Stimulated activated effector memory CD8-positive, alpha-beta T cell treated with anti-CD3 and anti-CD28 coated beads, Interleukin-12 subunit alpha, Interleukin-12 subunit beta, amount 100 ng/mL, for 72 hours (primary cell): ENCODE results near the gene CEMIP.

Experiments used
- ATAC-seq: fragments of 150-1000 bp; cut with Tn5 transposase; 2 replicates; pipeline ENCODE4 v1.10.0; 2021
- DNase-seq, 2 donors: peaks; one replicate each; pipeline ENCODE4 v3.0.0; 2021 to 2022; ENCODE audit warnings: low spot score in 2 of 2
- H3K27ac Mint-ChIP-seq: one replicate; pipeline ENCODE4 v1.8.0; 2022; ENCODE audit warnings: mild to moderate bottlenecking, mixed read lengths
- H3K36me3 Mint-ChIP-seq: one replicate; pipeline ENCODE4 v1.8.0; 2022; ENCODE audit warnings: mild to moderate bottlenecking, mixed read lengths
- H3K4me1 Mint-ChIP-seq: one replicate; pipeline ENCODE4 v1.8.0; 2022; ENCODE audit warnings: mixed read lengths
- H3K4me3 Mint-ChIP-seq: one replicate; pipeline ENCODE4 v1.8.0; 2022; ENCODE audit warnings: mild to moderate bottlenecking, mixed read lengths
- H3K9me3 Mint-ChIP-seq: one replicate; pipeline ENCODE4 v1.8.0; 2022; ENCODE audit warnings: mixed read lengths

CEMIP gene

DNA sequence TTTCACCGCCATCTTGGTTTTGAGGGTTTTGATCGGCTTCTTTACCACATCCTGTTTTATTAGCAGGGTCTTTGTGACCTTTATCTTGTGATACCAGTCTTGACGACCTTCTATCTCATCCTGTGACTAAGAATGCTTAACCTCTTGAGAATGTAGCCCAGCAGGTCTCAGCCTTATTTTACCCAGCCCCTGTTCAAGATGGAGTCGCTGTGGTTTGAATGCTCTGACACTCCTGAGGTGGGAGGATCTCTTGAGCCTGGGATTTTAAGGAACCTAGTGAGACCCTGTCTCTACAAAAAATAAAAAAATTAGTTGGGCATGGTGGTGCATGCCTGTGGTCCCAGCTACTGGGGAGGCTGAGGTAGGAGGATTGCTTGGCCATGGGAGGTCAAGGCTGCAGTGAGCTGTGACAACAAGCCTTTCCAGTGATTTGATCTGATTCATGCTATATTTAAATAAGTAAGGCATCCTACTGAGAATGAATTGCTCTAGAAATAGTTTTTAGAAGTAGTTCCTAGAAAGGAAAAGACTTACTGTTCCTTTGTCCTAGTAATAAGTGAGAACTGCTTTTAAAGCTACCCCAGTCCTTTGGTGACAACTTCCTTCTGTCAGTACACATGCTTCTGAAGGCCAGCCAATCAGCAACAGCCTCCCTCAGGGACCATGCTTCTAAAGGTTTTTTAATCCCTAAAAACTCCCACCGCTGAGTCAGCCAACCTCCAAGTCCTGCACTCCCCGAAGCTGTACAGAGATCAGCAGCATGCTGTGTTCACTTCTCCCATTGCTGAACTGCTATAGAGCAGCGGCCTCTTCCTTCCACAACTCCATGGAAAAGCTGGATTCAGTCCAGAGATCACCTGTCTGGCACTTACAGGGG, 9.1 kb upstream of the CEMIP start:
- DNase-seq (no peak), ATAC-seq (no peak)
- Mint-ChIP-seq H3K9me3 (no peaks in the 10 kb centered on the region), H3K36me3 (no peaks in the 10 kb centered on the region), H3K27ac (no peak overlapping the region), H3K4me1 (peaks cover 7% of the 10 kb centered on the region), H3K4me3 (no peak overlapping the region)

DNA sequence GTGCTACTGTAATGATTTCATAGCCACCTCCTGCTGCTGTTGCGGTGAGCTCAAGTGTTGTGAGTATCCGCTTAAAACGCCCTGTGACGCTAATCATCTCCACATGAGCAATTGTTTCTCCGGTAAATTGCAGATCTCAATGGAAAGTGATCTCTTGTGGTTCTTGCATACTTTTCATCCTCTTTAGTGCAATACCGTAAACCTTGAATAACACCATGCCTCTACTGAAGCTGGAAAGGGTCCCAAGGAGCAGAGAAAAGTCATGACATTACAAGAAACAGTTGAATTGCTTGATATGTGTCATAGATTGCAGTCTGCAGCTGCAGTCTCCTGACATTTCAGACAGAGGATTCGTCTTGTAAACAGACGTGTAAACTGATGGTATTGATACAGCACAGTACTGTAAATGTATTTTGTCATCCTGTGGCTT, 6.0 kb upstream of the CEMIP start:
- Mint-ChIP-seq H3K4me1 (peaks cover 7% of the 10 kb centered on the region), H3K9me3 (no peaks in the 10 kb centered on the region), H3K4me3 (no peak overlapping the region), H3K36me3 (no peaks in the 10 kb centered on the region), H3K27ac (no peak overlapping the region)
- DNase-seq (no peak), ATAC-seq (no peak)

DNA sequence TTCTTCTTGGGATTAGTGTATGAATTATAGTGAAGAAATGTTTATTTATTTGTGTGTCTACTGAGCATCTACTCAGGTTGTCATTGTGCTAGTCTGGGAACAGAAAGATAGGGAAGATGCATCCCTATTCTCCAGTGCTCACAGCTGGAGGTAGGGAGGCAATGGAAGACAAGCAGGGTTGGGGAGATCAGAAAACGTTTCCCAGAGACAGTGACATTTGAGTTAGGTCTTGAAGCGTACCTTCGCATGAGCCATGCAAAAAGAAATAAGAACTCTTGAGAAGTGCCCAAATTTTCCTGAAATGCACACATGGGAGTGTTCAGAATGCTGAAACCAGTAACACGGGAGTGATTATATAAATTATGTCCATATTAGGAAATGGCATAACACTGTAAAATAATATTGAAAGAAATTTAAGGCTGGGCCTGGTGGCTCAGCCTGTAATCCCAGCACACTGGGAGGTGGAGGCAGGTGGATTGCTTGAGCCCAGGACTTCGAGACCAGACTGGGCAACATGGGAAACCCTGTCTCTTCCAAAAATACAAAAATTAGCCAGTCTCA, 5.3 kb upstream of the CEMIP start:
- H3K9me3 Mint-ChIP-seq: no peaks in the 10 kb centered on the region
- ATAC-seq (no peak), DNase-seq (no peak)
- H3K36me3 Mint-ChIP-seq: no peaks in the 10 kb centered on the region
- no peak overlapping the region for H3K27ac Mint-ChIP-seq
- no peak overlapping the region for H3K4me3 Mint-ChIP-seq
- peaks cover 7% of the 10 kb centered on the region for H3K4me1 Mint-ChIP-seq

DNA sequence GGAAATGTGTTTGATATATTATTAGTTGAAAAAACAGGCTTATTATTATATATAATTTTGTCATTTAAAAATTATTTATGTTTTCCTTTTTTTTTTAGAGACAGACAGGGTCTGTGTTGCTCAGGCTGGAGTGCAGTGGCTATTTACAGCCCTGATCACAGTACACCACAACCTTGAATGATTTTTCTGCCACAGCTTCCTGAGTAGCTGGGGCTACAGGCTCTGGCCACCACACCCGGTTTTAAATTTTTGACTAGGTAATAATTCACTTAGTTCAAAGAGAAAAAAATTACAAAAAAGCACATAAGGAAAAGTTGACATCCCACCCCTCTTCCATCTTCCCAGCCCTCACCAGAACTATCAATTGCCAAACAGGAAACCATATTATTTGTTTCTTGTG, 4.7 kb upstream of the CEMIP start:
- Mint-ChIP-seq H3K4me3 (no peak overlapping the region), H3K27ac (no peak overlapping the region), H3K36me3 (no peaks in the 10 kb centered on the region), H3K9me3 (no peaks in the 10 kb centered on the region), H3K4me1 (peaks cover 5% of the 10 kb centered on the region)
- DNase-seq: no peak
- ATAC-seq: no peak

DNA sequence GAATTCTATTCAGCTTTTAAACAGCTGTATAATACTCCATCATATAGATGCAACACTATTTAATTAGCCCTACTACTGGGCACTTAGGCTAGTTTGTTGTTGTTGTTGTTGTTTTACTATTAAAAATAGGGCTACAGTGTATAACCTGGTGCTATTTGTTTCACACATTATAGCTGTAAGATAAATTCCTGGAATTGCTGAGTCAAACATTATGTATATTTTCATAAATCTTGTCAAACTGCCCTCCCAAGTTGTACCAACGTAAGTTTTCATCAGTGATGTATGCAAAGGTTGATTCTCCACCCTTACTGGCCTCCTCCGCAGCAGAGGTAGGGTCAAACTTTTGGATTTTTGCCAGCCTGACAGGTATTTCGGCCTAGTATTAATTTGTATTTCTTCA, 3.8 kb upstream of the CEMIP start:
- Mint-ChIP-seq H3K4me1 (peaks cover 9% of the 10 kb centered on the region), H3K27ac (no peak overlapping the region)

DNA sequence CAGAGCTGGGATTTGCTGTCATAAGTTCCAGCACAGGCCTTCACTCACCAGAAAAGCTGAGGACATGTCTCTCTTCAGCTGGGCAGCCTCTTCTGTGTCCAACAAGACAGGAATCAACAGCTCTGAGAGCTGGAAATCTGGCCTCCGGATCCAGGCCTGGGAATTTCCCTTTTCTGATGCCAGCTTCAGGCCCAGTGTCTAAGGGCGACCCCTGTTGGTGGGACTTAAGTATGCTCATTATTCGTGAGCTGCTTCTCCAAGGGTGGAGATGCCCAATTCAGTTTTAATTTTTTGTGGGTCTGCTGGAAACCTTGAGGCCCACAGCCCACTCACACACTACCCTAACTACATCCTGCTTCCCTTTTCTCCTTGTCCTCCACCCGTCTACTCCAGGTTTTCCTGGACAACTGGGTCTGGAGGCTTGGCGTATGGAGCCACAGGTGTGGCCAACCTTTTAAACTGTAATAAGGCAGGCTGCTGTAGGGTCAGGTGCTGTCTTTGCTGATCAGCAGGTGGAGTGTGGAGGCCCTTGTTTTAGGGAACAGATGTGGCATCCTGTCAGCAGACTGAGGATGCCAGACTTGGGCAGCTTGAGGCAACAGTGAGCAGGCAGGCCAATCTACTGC, 2.6 kb upstream of the CEMIP start:
- H3K4me3 Mint-ChIP-seq: no peak overlapping the region
- H3K36me3 Mint-ChIP-seq: no peaks in the 10 kb centered on the region
- no peak overlapping the region for H3K27ac Mint-ChIP-seq
- DNase-seq: peak; percentile 53 to 80
- peaks cover 9% of the 10 kb centered on the region for H3K4me1 Mint-ChIP-seq
- ATAC-seq: peak; percentile 35
- no peaks in the 10 kb centered on the region for H3K9me3 Mint-ChIP-seq

More for the DNA sequence above, 3.8 kb upstream of the CEMIP start:
- Mint-ChIP-seq H3K36me3 (no peaks in the 10 kb centered on the region), H3K9me3 (no peaks in the 10 kb centered on the region), H3K4me3 (no peak overlapping the region)
- no peak for ATAC-seq
- DNase-seq: no peak

DNA sequence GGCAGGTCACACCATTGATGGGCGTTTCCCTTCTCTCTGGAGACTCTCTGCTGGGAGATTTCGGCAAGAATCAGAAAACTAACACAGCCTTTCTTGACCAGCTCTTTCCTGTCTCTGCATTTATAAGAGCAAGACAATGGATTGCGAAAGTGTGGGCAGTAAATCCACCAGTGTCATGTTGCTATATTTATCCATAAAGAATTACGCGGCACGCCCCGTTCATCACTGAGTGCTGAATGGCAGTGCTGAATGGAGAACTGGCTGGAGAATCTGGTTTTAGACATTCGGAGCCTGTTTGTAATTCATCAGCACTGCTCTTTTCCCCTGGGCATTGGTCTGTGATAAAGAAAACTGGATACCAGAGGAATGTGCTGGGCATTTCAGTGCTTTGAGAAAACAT, 2.0 kb upstream of the CEMIP start:
- no peak for ATAC-seq
- Mint-ChIP-seq H3K4me3 (no peak overlapping the region), H3K9me3 (no peaks in the 10 kb centered on the region), H3K27ac (no peak overlapping the region), H3K4me1 (peaks cover 9% of the 10 kb centered on the region), H3K36me3 (no peaks in the 10 kb centered on the region)
- no peak for DNase-seq

DNA sequence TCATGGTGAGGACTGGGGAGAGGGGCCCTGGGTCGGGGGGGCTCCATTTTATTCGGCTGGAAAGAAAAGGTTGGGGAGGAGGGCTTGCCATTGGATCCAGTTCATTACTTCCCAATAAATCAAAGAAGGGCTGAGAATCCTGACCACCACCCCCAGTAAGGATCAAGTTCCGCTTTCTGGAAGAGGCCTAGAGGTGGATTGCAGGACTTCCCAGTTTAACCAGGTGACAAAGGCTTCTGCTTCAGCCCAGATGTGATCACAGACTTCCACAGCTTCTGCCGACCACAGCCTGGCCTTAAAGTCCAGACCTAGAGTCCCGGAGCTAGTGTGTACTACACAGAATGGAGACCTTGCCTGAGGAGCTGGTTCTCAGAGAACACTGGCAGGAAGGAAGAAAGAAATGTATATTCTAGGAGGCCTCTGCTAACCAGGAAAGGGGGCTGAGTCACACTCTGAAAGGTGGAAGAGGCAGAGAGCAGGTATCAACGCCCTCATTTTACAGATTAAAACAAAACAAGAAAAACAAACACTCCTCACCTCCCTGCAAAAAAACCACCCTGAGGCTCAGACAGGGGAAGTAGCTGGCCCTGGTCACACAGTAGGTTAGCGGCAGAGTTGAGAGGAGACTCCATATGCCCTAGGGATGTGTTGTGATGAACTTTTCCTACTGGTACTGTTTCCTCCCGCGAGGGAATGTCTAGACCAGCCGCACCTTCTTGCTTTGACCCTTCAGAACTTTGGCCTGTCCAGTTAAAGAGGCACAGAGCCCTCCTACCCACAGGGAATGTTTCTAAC, 1.1 kb upstream of the CEMIP start:
- no peak for DNase-seq
- Mint-ChIP-seq H3K4me3 (no peak overlapping the region), H3K9me3 (no peaks in the 10 kb centered on the region), H3K36me3 (no peaks in the 10 kb centered on the region), H3K4me1 (peaks cover 9% of the 10 kb centered on the region), H3K27ac (no peak overlapping the region)
- ATAC-seq: no peak

DNA sequence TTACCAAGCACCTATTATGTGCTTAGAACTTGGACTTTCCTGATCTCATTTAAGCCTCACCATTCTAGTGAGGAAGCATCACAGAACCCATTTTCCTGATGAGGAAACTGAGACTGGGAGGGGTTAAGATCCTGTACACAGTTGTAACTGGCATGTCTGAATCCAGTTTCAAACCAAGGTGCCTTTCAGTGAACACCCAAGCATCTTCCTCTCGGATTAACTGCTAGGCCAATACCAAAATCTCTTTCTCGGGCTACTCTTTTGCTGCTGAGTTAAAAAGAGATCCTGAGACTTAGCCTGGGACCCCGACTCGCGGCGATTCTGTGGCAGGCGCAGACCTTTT, 578 bp upstream of the CEMIP start:
- Mint-ChIP-seq H3K4me1 (peaks cover 9% of the 10 kb centered on the region), H3K27ac (no peak overlapping the region), H3K9me3 (no peaks in the 10 kb centered on the region), H3K36me3 (no peaks in the 10 kb centered on the region), H3K4me3 (no peak overlapping the region)
- no peak for DNase-seq
- ATAC-seq: no peak

DNA sequence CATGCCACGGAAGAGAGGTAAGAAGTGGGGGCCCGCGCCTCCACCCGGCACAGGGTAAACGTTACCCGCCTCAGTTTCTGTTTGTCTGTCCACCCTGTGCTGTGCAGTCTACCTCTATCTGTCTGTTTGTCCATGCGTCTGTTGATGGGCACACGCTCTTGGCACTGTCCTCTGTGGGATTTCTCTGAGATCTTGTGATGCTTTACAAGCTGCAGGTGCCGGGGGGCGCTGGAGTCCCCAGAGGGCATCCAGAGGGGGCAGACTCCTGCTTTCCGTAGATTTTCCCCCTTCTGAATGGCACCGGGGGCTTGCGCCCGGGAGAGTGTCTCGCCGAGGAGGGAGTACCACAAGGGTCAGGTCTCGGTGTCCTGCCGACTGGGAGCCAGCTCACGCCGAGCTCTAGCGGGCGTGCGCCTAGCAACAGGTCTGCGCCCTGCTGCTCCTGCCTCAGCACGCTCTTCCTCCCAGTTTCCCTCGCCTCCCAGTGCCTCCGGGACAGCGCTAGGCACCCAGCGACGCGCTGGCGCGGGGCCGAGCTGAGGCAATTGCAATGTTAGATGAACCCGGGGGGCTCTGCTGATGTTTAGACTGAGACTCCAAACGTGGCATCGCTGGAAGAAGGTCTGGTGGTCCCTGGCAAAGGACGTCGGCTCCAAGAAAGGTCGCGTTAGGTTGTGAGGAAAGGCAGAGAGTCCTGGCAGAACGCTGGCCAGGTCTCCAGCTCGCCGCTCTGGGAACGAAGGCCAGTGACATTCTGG, 667 bp downstream of the CEMIP start:
- no peaks in the 10 kb centered on the region for H3K9me3 Mint-ChIP-seq
- peak in 1 of 2 donors; percentile 51 for DNase-seq
- H3K4me3 Mint-ChIP-seq: peak overlapping the region; percentile 46
- H3K36me3 Mint-ChIP-seq: no peaks in the 10 kb centered on the region
- H3K27ac Mint-ChIP-seq: no peak overlapping the region
- peaks cover 9% of the 10 kb centered on the region for H3K4me1 Mint-ChIP-seq
- no peak for ATAC-seq

DNA sequence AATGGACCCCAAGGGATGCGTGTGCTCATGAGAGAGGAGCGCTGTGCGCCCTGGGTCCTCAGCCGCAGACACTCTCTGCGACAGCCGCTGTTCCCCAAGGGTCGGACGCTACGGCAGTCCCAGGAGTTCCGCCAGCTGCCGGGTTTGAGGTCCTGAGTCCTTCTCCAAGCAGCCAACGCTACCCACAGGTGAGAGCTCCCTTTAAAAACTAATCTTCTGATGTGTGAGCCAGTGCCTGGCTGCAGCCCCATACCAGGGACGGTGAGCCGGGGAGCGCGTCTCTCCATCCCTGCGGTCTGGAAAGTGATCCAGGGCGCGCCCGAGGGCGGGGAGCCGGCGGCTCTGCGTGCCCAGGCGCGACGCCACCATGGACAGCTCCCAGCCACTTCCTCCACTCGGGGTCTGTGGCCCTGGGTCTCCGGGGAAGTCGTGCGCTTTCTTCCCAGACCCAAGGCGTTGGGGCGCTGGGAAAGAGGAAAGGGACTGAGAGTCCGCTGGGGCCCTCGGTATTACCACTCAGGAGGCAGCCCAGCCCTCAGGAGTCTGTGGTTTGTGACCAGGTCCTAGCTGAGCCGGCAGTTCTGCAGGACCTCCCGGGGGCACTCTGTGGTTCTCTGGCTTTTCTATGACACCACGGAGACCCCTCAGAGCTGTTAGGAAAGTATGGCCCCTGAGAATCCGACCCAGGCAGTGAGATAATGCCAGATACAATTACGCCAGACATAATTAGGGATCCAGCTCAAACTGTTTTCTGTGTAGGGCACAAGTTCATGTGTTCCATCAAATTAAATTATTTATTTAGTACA, 1.4 kb downstream of the CEMIP start:
- H3K9me3 Mint-ChIP-seq: no peaks in the 10 kb centered on the region
- ATAC-seq (no peak), DNase-seq (peak in 1 of 2 donors; percentile 51)
- peak overlapping the region; percentile 46 for H3K4me3 Mint-ChIP-seq
- peaks cover 9% of the 10 kb centered on the region for H3K4me1 Mint-ChIP-seq
- H3K36me3 Mint-ChIP-seq: no peaks in the 10 kb centered on the region
- no peak overlapping the region for H3K27ac Mint-ChIP-seq

DNA sequence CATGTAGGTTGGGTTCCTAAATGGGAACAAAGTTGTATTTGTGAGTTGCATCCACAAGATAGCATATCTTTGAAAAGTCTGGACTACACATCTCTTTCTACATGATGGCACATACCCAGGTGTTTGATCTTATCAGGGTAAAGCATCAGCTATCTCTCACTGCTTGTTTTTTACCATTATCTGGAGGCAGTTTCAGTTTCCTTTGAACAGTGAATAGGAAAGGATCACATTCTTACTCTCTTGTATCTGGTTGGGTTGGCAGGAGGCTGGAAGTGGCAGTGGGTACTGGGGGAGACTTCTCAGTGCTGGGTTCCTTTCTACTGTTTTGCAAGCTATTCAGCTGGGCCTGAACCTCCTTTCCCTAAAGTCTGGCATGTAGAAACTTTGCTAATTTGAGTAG, 4.1 kb downstream of the CEMIP start:
- peaks cover 9% of the 10 kb centered on the region for H3K4me1 Mint-ChIP-seq
- ATAC-seq (no peak), DNase-seq (no peak)
- H3K36me3 Mint-ChIP-seq: no peaks in the 10 kb centered on the region
- H3K4me3 Mint-ChIP-seq: no peak overlapping the region
- no peak overlapping the region for H3K27ac Mint-ChIP-seq
- no peaks in the 10 kb centered on the region for H3K9me3 Mint-ChIP-seq

DNA sequence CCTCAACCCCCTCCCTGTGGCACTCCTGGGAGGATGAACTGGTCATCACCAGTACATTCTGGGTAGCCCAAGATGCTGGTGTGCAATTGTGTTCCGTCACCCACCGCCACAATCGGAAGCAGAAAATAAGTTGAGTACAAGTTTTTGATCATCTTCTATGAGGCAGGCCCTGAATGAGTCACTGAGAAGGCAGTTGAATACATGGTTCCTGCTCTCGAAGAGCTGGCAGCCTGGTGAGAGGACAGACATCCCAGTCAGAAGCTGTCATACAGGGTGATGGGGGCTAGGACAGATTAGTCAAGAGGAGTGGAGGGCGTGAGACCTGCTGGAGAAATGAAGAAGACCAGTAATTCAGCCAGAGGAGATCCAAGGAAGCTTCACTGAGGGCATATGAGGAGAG, 6.2 kb downstream of the CEMIP start:
- H3K36me3 Mint-ChIP-seq: no peaks in the 10 kb centered on the region
- H3K4me1 Mint-ChIP-seq: no peaks in the 10 kb centered on the region
- H3K9me3 Mint-ChIP-seq: no peaks in the 10 kb centered on the region
- DNase-seq (no peak), ATAC-seq (no peak)
- H3K27ac Mint-ChIP-seq: no peak overlapping the region
- H3K4me3 Mint-ChIP-seq: no peak overlapping the region

DNA sequence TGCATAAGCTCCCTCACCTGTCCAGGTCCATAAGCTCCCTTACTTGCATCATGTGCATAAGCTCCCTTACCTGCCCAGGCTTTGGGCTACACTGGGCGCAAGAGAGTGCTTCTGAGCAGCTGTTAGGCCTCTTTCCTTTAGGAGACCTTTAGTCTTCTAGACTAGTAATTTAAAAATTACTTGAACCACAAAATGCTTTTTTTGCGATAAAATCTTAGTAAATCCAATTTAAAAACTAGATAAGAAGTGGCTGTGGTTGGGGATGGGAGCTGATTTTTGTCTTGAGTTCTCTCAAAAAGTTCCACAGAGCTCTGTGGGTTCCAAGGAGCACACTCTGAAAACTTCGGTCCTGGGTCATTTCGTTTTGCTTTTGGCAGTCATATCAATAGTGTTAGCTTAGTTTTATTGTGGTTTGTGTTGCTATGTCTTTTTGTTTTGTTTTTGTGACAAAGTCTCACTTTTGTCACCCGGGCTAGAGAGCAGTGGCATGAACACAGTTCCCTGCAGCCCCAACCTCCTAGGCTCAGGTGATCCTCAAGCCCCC, 6.7 kb downstream of the CEMIP start:
- Mint-ChIP-seq H3K36me3 (no peaks in the 10 kb centered on the region), H3K4me3 (no peak overlapping the region), H3K27ac (no peak overlapping the region), H3K9me3 (no peaks in the 10 kb centered on the region), H3K4me1 (no peaks in the 10 kb centered on the region)
- ATAC-seq (no peak), DNase-seq (no peak)
